Naive thymus-derived CD8-positive, alpha-beta T cell (primary cell): ENCODE data around the gene UBE4A. TPM values are rescaled to one million over a fixed set of nuclear protein-coding genes. Genes with fewer than 3 reads are reported as not detected.
"Not testable (repeated sequence)": the region's sequence is repeated elsewhere in the genome, so short reads cannot be mapped to it uniquely, and the experiment has no call there.

Experiments
- ATAC-seq, 2 donors: fragments of 150-1000 bp; cut with Tn5 transposase in 1 of 2; sonication (Bioruptor Pico), chemical (Tn5 transposase) in 1 of 2; 1 replicate in 1 of 2; 2 replicates in 1 of 2; pipeline ENCODE4 v1.10.0; 2021; ENCODE audit warnings: mild to moderate bottlenecking in 2 of 2, moderate library complexity in 2 of 2
- POLR2A ChIA-PET: fragments of 350-600 bp; sonication (Branson Sonifier 250); formaldehyde crosslinking; loops from one replicate; lab custom pipeline; 2021; ENCODE audit warnings: antibody characterized with exemption; lab: Charles Lee
- DNase-seq, 10 donors: peaks; one replicate each; pipeline versions ENCODE4 v3.0.0 to v3.0.0-alpha.2; 2020 to 2022
- H3K27ac Mint-ChIP-seq, 10 donors: one replicate each; pipeline ENCODE4 v1.8.0; 2020 to 2022; ENCODE audit warnings: mild to moderate bottlenecking in 10 of 10, mixed read lengths in 10 of 10, moderate library complexity in 4 of 10, inconsistent platforms in 1 of 10
- H3K27me3 Mint-ChIP-seq, 5 donors: one replicate each; pipeline ENCODE4 v1.8.0; 2021 to 2022; ENCODE audit warnings: mixed read lengths in 5 of 5
- H3K36me3 Mint-ChIP-seq, 3 donors: one replicate each; pipeline ENCODE4 v1.8.0; 2020 to 2022; ENCODE audit warnings: mixed read lengths in 3 of 3, mild to moderate bottlenecking in 2 of 3, inconsistent platforms in 1 of 3
- H3K4me1 Mint-ChIP-seq, 4 donors: one replicate each; pipeline ENCODE4 v1.8.0; 2021 to 2022; ENCODE audit warnings: mixed read lengths in 4 of 4
- H3K4me3 Mint-ChIP-seq, 10 donors: one replicate each; pipeline ENCODE4 v1.8.0; 2020 to 2022; ENCODE audit warnings: mild to moderate bottlenecking in 10 of 10, mixed read lengths in 10 of 10, moderate library complexity in 6 of 10, inconsistent platforms in 1 of 10
- H3K9me3 Mint-ChIP-seq, 9 donors: one replicate each; pipeline ENCODE4 v1.8.0; 2020 to 2022; ENCODE audit warnings: mixed read lengths in 9 of 9, mild to moderate bottlenecking in 3 of 9, inconsistent platforms in 1 of 9, moderate library complexity in 1 of 9
- polyA plus RNA-seq, 3 donors: library from polyadenylated mRNA; unstranded; fragments of 300-500 nt; fragmentation: Illumina TruSeq; gene quantifications; one replicate each; pipeline ENCODE4 v1.2.3, GENCODE V29; 2021
- total RNA-seq, 8 experiments: library from RNA in 2 of 8; stranded (reverse) in 2 of 8; gene quantifications; one replicate each; pipeline ENCODE4 v1.2.3 and lab custom pipeline; 2021 to 2026

Gene UBE4A
- total and polyA plus RNA-seq, 5 experiments from 2014 or later: 20.7 to 52.8 (median 31.0) TPM

DNA sequence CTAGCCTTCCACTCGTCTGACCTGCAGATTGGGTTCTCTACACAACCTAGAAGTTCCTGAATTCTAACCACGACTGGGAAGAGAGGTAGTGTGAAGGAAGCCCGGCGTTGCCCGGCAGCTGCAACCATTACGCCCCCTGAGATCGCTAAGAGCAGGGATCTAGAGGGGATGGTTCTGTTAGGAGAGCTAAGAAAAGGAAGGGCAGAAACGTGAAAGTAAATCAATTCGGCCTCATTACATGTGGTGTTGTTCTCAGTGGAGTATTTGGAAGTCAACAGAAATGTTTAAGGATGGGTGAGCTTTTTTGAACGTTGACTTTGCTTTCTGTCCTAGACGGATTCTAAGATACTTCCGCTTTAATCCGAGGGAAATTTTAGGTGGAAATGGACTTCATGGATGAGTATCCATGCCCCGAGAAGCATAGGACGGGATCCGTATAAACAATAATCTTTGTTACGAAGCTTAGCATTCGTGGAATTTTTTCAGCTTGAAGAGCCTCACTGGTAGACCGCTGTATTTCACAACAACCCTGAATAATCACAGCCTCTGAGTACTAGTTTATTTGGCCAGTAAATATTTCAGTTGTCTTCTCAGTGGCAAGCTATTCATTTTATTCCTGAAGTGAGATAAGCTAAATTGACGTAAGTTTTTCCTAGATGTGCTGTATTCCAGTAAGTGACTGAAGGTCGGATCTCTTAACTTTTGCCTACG lies 42.6 kb downstream of the UBE4A start:
- H3K4me1 Mint-ChIP-seq: peaks cover 33 to 78% (median 67%) of the 10 kb centered on the region in 4 donors
- peaks cover 0 to 37% (median 5%) of the 10 kb centered on the region in 3 donors for H3K36me3 Mint-ChIP-seq
- POLR2A ChIA-PET: interaction anchor here (0.5 to 2.9 kb wide), 6 partner anchors 17 to 512 kb away, joined by 3 to 25 read pairs (median 8); partner anchors contain the start of genes ARCN1 and KMT2A
- ATAC-seq (no peak), DNase-seq (no peak)
- H3K9me3 Mint-ChIP-seq: no peaks in the 10 kb centered on the region
- no peaks in the 10 kb centered on the region for H3K27me3 Mint-ChIP-seq
- H3K27ac Mint-ChIP-seq: peak overlapping the region; percentile 99 to 100 (median 100)
- H3K4me3 Mint-ChIP-seq: peak overlapping the region; percentile 89 to 99 (median 96)

DNA sequence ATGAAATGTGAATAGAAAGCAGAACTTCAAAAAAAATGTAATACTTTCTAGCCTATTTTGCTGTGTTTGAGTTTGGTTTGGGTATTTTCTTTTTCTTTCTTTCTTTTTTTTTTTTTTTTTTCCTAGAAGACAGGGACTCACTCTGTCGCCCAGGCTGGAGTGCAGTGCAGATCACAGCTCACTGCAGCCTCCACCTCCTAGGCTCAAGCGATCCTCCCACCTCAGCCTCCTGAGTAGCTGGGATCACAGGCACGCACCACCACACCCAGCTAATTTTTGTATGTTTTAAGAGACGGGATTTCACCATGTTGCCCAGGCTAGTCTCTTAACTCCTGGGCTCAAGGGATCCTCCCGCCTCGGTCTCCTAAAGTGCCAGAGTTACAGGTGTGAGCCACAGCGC lies 43.2 kb downstream of the UBE4A start:
- H3K27ac Mint-ChIP-seq: peak overlapping the region in 9 of 10 donors; percentile 40 to 100 (median 100)
- not testable (repeated sequence) for ATAC-seq, DNase-seq, H3K9me3 Mint-ChIP-seq, H3K27me3 Mint-ChIP-seq
- POLR2A ChIA-PET: interaction anchor here (0.5 to 2.9 kb wide), 5 partner anchors 16 to 692 kb away, joined by 3 to 25 read pairs (median 6); partner anchors contain the start of genes ARCN1 and KMT2A
- peak overlapping the region; percentile 89 to 99 (median 96) for H3K4me3 Mint-ChIP-seq
- H3K36me3 Mint-ChIP-seq: peaks cover 0 to 38% (median 5%) of the 10 kb centered on the region in 3 donors
- H3K4me1 Mint-ChIP-seq: peaks cover 33 to 79% (median 68%) of the 10 kb centered on the region in 4 donors

DNA sequence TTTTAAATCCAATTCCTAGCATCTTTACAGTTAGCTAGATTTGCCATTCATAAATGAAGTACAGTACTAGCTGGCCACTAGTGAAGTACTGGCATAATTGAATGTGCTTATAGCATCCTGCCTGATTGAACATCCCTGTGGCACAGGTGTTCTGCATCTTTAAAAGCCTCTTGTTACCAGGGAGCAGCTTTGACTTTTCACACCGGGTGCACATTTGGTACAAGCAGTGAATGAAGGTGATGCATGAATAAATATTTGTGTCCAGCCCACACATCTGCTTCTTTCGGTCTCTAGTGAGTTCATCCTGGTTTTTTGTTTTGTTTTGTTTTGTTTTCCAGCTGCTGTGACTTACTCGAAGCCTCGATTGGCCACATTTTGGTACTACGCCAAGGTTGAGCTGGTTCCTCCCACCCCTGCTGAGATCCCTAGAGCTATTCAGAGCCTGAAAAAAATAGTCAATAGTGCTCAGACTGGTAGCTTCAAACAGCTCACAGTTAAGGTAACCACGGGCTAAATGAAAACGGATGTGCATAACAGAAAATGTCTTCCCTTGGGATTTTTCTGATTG lies 47.3 kb downstream of the UBE4A start:
- ATAC-seq (no peak), DNase-seq (no peak)
- H3K9me3 Mint-ChIP-seq: no peaks in the 10 kb centered on the region
- H3K27ac Mint-ChIP-seq: peak overlapping the region in 6 of 10 donors; percentile 21 to 67 (median 46)
- H3K27me3 Mint-ChIP-seq: no peaks in the 10 kb centered on the region
- H3K4me1 Mint-ChIP-seq: peaks cover 21 to 77% (median 58%) of the 10 kb centered on the region in 4 donors
- POLR2A ChIA-PET: interaction anchor here (1.0 kb wide), 1 partner anchor 12 kb away, joined by 3 read pairs; no protein-coding TSS in a partner anchor
- H3K4me3 Mint-ChIP-seq: no peak overlapping the region
- H3K36me3 Mint-ChIP-seq: peaks cover 0 to 69% (median 13%) of the 10 kb centered on the region in 3 donors

- ATAC-seq (no peak), DNase-seq (no peak)
- no peak overlapping the region for H3K4me3 Mint-ChIP-seq
- peaks cover 0 to 59% (median 13%) of the 10 kb centered on the region in 3 donors for H3K36me3 Mint-ChIP-seq
- H3K27me3 Mint-ChIP-seq: no peaks in the 10 kb centered on the region
- peak overlapping the region in 6 of 10 donors; percentile 3 to 77 (median 48) for H3K27ac Mint-ChIP-seq
- peaks cover 9 to 59% (median 31%) of the 10 kb centered on the region in 4 donors for H3K4me1 Mint-ChIP-seq
- no peaks in the 10 kb centered on the region for H3K9me3 Mint-ChIP-seq
- POLR2A ChIA-PET: interaction anchor here (0.6 to 1.5 kb wide), 2 partner anchors 20 to 24 kb away, joined by 4 to 5 read pairs; no protein-coding TSS in a partner anchor
Measured at GRCh38 chr11:118410055-118410745, 50.8 kb downstream of the UBE4A start.

DNA sequence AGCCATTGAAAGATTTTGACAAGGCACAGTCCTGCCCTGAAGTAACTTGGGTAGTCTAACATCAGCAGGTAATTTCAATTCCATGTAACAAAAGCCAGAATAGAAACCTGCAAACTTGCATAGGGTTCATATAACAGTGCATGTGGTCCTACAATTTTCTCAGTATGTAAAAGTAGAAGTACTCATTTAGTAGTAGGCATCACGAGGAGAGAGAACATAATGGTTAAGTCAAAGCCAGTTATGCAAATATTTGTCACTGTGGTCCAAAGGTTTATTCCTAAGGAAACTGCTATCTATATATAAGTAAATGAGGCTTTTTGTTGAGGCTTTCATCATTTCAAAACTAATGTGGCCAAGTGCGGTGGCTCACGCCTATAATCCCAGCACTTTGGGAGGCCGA lies 52.1 kb downstream of the UBE4A start:
- H3K9me3 Mint-ChIP-seq: no peaks in the 10 kb centered on the region
- no peak for DNase-seq
- peaks cover 3 to 46% (median 23%) of the 10 kb centered on the region in 4 donors for H3K4me1 Mint-ChIP-seq
- peak overlapping the region in 4 of 10 donors; percentile 27 to 67 (median 58) for H3K27ac Mint-ChIP-seq
- POLR2A ChIA-PET: no interaction called here
- peaks cover 0 to 46% (median 13%) of the 10 kb centered on the region in 3 donors for H3K36me3 Mint-ChIP-seq
- H3K4me3 Mint-ChIP-seq: no peak overlapping the region
- no peaks in the 10 kb centered on the region for H3K27me3 Mint-ChIP-seq
- ATAC-seq: no peak

DNA sequence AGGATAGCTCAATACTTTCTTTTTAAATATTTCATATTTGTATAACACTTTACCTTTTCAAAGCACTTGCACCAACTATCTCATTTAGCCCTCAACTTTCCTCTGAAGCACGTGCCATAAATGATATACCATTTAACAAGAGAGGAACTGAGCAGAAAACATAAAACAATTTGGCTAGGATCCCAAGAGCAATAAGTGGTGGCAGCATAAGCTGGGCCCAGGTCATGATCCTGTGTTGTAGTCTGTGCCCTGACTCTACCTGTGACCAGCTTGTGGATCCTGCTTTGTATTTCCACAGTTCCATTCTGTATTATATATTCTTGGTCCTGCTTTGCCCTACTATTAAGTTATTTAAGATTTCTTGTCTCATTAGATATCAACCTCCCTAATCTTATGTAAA lies 53.5 kb downstream of the UBE4A start:
- peaks cover 0 to 33% (median 8%) of the 10 kb centered on the region in 3 donors for H3K36me3 Mint-ChIP-seq
- POLR2A ChIA-PET: interaction anchor here (0.7 to 1.4 kb wide), 2 partner anchors 23 to 243 kb away, joined by 3 to 5 read pairs; partner anchors contain the start of gene KMT2A
- peak overlapping the region in 5 of 10 donors; percentile 12 to 66 (median 37) for H3K27ac Mint-ChIP-seq
- ATAC-seq: no peak
- H3K27me3 Mint-ChIP-seq: no peaks in the 10 kb centered on the region
- no peaks in the 10 kb centered on the region for H3K9me3 Mint-ChIP-seq
- peaks cover 3 to 38% (median 17%) of the 10 kb centered on the region in 4 donors for H3K4me1 Mint-ChIP-seq
- no peak overlapping the region for H3K4me3 Mint-ChIP-seq
- DNase-seq: no peak

- POLR2A ChIA-PET: no interaction called here
- ATAC-seq: no peak
Measured at GRCh38 chr11:118415062-118415738, 55.8 kb downstream of the UBE4A start.

GRCh38 chr11:118415739-118416068 lies 56.3 kb downstream of the UBE4A start:
- H3K4me1 Mint-ChIP-seq: peaks cover 0 to 10% (median 2%) of the 10 kb centered on the region in 4 donors
- ATAC-seq (peak in 1 of 2 donors; percentile 44), DNase-seq (no peak)
- H3K27me3 Mint-ChIP-seq: no peaks in the 10 kb centered on the region
- no peaks in the 10 kb centered on the region for H3K9me3 Mint-ChIP-seq
- no peak overlapping the region for H3K27ac Mint-ChIP-seq
- POLR2A ChIA-PET: interaction anchor here (0.8 kb wide), 1 partner anchor 15 kb away, joined by 3 read pairs; no protein-coding TSS in a partner anchor
- no peak overlapping the region for H3K4me3 Mint-ChIP-seq
- H3K36me3 Mint-ChIP-seq: peaks cover 0 to 5% (median 0%) of the 10 kb centered on the region in 3 donors

More at GRCh38 chr11:118415062-118415738, 55.8 kb downstream of the UBE4A start:
- peaks cover 0 to 10% (median 0%) of the 10 kb centered on the region in 3 donors for H3K36me3 Mint-ChIP-seq
- H3K9me3 Mint-ChIP-seq: no peaks in the 10 kb centered on the region
- no peak overlapping the region for H3K4me3 Mint-ChIP-seq
- no peak for DNase-seq
- H3K27me3 Mint-ChIP-seq: no peaks in the 10 kb centered on the region
- H3K4me1 Mint-ChIP-seq: peaks cover 2 to 15% (median 5%) of the 10 kb centered on the region in 4 donors
- H3K27ac Mint-ChIP-seq: no peak overlapping the region

- DNase-seq, H3K27me3 Mint-ChIP-seq, POLR2A ChIA-PET, H3K36me3 Mint-ChIP-seq, H3K4me3 Mint-ChIP-seq, ATAC-seq, H3K4me1 Mint-ChIP-seq, H3K9me3 Mint-ChIP-seq, H3K27ac Mint-ChIP-seq: not testable (repeated sequence)
Measured at GRCh38 chr11:118416900-118417299, 57.5 kb downstream of the UBE4A start.

GRCh38 chr11:118417801-118418200 lies 58.4 kb downstream of the UBE4A start:
- H3K36me3 Mint-ChIP-seq: no peaks in the 10 kb centered on the region
- H3K4me3 Mint-ChIP-seq: no peak overlapping the region
- no peak for DNase-seq
- no peaks in the 10 kb centered on the region for H3K9me3 Mint-ChIP-seq
- no peaks in the 10 kb centered on the region for H3K27me3 Mint-ChIP-seq
- H3K27ac Mint-ChIP-seq: no peak overlapping the region
- no peak for ATAC-seq
- H3K4me1 Mint-ChIP-seq: peaks cover 0 to 9% (median 2%) of the 10 kb centered on the region in 4 donors
- POLR2A ChIA-PET: interaction anchor here (1.2 kb wide), 1 partner anchor 15 kb away, joined by 3 read pairs; no protein-coding TSS in a partner anchor

- Mint-ChIP-seq H3K4me1 (peaks cover 0 to 3% (median 0%) of the 10 kb centered on the region in 4 donors), H3K27ac (no peak overlapping the region), H3K4me3 (no peak overlapping the region), H3K27me3 (no peaks in the 10 kb centered on the region), H3K9me3 (no peaks in the 10 kb centered on the region), H3K36me3 (no peaks in the 10 kb centered on the region)
- ATAC-seq (no peak), DNase-seq (no peak)
- POLR2A ChIA-PET: interaction anchor here (1.2 kb wide), 1 partner anchor 16 kb away, joined by 3 read pairs; no protein-coding TSS in a partner anchor
Measured at GRCh38 chr11:118418766-118419165, 59.4 kb downstream of the UBE4A start.

DNA sequence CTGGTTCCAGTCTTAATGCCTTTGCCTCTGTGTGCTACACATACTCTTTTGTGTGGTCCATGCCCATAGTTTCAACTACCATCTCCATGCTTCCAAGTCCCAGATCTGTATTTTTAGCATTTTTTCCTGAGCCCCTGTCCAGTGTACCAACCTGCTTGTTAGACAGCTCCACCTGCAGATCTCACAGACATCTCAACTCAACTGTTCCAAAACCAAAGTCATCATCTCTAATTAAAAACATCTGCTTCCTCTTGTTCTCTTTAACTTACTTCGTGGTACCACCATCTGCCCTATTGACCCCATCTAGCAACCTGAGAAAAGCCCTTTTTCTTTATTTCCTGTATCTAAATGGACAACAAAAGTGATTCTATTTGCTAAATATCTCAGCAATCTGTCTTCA lies 68.3 kb downstream of the UBE4A start:
- Mint-ChIP-seq H3K9me3 (no peaks in the 10 kb centered on the region), H3K4me1 (peaks cover 0 to 2% (median 0%) of the 10 kb centered on the region in 4 donors), H3K27ac (no peak overlapping the region), H3K36me3 (peaks cover 0 to 3% (median 0%) of the 10 kb centered on the region in 3 donors), H3K4me3 (no peak overlapping the region), H3K27me3 (no peaks in the 10 kb centered on the region)
- DNase-seq: no peak
- POLR2A ChIA-PET: interaction anchor here (1.3 kb wide), 1 partner anchor 8 kb away, joined by 4 read pairs; the partner anchor contains the start of gene KMT2A
- no peak for ATAC-seq
